Hepatocyte (in vitro differentiated cells): ENCODE results near the gene SDK1.

Source experiments
- EZH2 ChIP-seq: fragments of 200-600 bp; sonication (generic); IDR thresholded peaks from 2 replicates; pipeline ENCODE4 v1.6.1; 2016; ENCODE audit warnings: antibody characterized with exemption, mild to moderate bottlenecking, borderline replicate concordance
- TF ChIP-seq, protein P1 (sequence below): fragments of 200-600 bp; sonication (generic); IDR thresholded peaks from 2 replicates; pipeline ENCODE4 v1.5.1; 2016; ENCODE audit warnings: antibody characterized with exemption, mild to moderate bottlenecking; ENCODE audit not compliant: poor library complexity

DNA sequence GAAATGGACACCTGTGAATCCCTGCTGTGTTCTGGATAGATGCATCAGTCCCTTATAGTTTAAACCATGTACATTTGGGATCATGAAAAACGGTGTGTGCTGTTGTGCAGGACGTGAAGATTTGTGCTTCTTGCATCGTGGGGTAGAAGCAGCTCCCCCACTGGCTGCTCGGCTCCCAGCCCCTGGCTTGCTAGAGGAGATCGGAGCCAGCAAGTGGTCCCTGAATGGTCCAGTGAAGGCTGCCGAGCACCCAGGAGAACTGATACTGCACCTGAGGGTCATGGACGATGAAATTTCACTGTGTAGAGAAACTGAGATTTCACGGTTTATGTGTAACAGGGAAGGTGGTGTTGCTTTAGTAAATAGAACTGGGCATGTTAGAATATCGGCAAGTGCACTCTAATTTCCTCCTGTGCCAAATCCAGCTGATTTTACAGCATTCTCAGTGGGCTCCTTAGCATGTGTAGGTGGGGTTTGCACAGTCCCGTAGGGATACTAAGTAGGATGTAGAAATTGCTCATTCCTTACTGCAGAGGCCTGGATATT, 726.0 kb downstream of the SDK1 start:
- TF ChIP-seq, protein P1, sequence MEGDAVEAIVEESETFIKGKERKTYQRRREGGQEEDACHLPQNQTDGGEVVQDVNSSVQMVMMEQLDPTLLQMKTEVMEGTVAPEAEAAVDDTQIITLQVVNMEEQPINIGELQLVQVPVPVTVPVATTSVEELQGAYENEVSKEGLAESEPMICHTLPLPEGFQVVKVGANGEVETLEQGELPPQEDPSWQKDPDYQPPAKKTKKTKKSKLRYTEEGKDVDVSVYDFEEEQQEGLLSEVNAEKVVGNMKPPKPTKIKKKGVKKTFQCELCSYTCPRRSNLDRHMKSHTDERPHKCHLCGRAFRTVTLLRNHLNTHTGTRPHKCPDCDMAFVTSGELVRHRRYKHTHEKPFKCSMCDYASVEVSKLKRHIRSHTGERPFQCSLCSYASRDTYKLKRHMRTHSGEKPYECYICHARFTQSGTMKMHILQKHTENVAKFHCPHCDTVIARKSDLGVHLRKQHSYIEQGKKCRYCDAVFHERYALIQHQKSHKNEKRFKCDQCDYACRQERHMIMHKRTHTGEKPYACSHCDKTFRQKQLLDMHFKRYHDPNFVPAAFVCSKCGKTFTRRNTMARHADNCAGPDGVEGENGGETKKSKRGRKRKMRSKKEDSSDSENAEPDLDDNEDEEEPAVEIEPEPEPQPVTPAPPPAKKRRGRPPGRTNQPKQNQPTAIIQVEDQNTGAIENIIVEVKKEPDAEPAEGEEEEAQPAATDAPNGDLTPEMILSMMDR, result no peak
- TF ChIP-seq EZH2, result no peak
